HG03457 (cell line): ENCODE data around the gene ETNK2.

Experiments
- ATAC-seq: cut with Tn5 transposase; IDR thresholded peaks from one replicate; pipeline ENCODE4 v1.9.1; 2021; ENCODE audit warnings: moderate number of reproducible peaks; ENCODE audit not compliant: unreplicated experiment

ETNK2 gene

DNA sequence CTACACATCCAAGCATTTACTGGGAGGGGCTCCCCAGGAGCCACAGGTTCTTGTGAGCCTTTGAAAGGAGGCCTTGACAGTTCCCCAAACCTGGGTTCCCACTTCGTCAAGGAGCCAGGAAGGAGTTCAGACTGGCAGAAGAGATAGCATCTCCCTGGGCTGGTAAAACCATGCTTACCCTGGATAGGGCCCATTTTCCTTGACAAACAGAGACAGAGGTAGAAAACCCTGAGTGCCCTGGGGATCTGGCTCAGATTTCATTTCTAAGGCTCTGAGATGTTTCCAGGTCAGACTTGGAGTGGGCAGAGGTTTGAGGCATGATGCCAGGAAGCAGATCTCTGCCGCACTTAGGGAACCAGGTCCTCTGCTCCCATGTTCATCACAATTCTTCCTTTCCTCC, 2.7 kb downstream of the ETNK2 start:
- no peak for ATAC-seq

DNA sequence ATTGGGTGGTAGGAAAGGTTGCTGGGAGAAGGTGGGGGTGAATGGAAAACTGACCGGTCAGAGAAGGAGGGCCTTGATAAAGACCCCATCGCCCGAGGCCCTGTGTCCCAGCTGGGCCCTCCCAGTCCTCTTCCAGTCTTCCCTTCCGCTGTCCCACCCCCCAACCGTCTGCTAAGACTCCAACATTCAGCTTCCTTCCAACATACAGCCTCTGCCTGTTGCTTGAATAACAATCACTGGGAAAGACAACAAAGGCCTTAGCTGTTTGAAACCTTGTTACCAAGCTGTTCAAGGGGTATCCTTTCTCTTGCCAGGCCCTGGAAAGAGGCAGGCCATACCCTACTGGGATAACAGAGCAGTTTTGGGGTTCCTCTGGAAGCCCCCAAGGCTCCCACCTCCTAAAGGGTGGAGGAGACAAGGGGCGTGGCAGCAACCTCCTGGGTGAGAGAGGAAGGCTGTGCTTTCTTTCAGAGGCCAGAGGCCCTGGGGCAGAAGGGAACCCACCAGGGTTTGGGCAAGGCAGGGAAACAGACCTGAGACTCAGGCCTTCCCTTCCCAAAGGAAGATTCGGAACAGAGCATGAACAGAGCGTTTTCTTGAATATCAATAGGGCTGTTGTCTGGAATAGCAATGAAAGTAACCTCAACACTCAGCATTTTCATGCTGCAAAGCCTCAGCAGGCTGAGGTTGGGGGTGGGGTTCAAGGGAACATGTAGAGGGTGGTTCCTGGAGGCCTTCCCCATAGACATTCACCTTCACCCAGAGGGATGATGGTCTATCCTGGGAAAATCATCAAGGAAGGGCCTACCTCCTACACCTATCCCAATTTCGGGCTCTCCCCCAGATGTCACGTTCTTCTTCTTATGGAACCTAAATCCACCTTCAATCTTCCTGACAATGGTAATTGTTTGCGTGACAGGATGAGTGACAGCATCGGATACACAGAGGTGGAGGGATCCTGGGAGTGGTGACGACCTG, 4.1 kb downstream of the ETNK2 start:
- ATAC-seq: no peak

DNA sequence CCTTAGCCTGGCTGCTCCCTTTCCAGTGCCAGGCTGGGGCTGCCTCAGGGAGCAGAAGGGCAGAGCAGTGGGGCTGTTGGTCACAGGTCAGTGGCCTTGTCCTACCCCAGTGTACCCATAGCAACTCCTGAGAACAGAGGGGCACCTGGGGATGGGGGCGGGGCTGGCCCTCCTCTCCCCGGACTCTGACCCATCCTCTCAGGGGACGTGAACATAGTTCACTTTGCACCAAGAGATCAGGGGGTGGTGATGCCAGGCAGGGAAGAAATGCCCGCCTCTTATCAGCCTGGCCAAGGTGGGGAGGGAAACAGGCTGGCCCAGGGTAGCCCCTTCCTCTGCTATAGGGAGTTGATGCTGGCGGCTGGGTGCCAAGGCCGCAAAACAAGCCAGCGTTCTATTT, 4.9 kb downstream of the ETNK2 start:
- no peak for ATAC-seq

DNA sequence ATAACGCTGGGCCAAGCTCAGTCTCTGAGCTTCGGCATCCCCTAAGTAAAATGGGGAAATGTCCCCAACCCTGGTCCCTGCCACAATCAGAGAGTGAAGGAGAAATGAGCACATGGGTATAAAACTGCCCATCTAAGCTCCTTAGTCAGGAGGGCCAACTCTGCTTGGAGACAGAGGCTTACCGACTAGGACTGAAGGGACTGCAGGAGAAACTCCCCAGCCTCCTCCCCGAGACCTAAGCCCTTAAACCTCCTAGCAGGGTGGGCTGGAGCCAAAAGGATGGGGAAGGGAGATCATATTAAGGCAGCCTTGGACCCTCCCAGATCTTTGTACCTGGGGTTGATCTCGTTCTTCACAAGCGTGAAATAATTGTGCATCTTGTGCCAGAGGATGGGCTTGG, 5.5 kb downstream of the ETNK2 start:
- no peak for ATAC-seq

DNA sequence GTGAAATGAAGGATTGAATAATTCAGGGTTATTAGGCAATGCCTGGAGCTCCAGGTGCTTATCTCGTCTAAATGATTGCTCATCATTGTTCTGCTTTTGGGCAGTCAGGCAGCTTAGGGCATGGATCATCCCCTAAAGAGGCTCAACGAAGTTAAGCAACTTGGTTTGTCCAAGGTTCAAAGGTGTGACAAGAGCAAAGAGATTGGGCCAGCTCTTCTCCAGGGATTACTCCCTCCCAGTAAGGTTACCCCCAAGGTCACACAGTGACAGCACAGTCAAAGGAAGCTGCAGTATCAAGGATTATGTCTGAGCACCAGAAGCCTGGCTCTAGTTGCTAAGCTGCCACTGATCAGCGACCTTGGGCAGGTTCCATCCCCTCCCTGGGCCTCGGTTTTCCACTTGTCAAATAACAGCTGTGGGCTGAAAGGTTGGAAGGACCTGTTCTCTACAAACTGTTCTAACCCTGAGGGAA, 6.8 kb downstream of the ETNK2 start:
- no peak for ATAC-seq

DNA sequence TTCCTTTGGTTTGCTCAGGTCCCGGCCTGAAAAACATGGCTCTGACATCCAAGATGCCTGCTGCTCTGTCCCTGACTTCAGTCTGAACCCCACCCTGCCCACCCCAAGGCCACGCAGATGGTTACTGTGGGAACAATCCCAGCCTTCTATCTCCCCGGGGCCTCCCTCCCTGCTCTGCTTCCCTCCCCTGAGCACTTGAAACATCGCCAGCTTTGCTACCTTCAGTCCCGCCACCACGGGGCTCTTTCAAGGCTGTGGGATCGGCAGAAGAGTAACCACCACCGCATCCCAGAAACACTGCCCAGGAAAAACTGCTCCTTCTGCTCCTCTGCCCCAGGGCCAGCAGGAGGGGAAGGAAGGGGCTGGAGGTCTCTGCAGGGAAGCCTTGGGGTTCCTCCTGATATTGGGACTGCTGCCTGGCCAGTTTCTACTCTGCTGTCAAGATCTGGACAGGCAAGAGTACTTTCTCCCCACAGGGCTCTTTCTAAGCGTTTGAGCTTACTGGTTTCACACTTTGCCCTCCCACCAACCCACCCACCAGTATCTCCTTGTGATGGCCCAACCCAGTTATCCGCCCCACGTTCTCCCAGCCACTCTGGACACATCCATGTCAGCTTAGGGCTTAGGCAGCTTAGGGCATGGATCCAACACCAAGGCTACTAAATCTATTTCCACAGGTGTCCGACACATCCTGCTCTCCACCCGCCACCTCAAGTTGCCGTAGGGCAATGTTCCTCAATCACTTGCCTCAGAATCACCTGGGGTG, 8.4 kb downstream of the ETNK2 start:
- no peak for ATAC-seq

DNA sequence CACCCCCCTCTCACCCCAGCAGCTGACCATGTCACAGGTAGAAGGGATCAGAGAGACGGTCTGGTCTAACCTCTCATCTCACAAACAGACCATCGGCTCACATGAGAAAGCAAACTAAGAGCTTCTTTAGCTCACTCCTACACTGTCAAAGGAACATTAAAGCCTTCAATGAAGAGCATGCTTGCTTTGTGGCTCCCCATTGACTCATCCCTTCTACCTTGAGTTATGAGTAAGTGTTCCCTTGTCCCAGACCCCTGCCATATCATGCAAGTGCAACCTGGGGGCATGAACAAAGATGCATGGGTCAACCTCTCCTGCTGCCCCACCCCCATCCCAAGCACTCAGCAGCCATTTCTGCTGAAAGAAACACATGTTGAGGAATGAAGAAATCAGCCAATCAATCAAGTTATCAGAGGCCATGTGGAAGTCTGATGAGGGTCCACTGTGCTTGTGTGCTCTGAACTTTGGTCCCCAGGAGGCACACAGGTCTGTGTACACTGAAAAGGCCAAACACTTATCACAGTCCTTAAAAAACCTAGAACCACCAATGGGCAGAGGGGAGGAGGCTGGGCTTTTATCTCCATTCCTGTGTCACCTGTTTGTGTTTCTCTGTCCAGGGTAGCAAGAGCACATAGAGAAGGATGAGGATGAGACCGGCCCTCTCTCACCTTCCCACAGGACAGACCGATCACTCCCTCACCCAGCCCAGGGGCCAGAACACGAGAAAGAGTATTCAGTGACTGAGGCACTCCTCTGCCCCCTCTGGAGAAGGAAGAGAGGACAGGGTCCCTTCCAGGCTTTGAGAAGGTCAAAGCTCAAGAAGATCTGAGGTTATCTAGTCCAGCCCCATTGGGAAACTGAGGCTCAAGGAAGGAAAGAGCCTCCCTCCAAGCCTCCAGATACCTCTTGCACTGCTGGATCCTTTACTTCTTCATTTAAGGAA, 9.5 kb downstream of the ETNK2 start:
- no peak for ATAC-seq

DNA sequence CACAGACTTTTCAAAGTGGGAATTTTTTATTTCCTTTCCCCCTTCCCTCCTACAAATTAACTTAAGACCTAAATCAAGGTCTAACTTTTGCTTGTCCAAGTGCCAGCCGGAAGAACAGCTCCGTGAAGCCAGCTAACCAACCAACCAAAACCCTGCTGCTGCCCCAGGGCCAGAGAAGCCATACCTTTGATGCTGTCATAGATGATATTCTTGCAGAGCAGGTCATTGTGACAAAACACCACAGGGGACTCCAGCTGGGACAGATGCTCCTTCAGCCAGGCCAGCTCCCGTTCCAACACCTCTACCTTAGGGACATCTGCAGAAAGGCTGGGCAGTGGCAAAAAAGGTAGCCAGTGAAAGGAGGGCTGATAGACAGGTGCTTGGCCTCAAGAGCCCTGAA, 10.7 kb downstream of the ETNK2 start:
- ATAC-seq: no peak

DNA sequence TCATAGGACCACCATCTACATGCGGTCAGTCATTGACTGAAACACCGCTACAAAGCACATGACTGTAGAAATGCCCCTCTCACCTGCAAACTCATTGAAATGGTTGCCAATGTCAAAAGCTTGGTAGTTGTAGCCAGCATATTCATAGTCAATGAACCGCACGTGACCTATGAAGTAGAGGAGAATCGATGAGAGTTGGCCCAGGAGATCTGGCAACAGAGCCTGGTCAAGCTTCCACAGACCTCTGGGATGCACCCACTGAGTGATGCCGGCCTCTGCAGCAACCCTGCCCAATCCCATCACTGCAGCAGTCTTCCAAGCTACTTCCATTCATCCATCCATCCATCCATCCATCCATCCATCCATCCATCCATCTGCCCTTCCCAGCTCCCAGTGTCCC, 11.9 kb downstream of the ETNK2 start:
- ATAC-seq: no peak

DNA sequence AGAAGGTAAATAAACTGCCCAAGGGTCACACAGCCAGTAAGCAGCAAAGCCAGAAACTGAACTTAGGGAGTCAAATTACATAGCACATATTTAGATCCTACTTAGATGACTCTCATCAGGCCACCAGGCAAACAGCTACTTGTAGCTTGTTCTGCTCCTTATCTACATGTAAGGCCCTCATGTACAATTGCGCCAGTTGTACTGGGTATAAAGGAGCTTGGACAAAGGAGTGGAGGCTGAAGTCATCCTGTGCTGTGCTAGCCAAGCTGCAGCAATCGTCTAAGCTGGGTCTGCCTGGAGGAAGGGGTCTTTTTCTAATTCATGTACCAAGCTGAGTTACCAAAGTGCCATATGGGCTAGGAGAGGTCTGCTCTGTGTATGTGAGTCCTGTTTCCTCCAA, 12.8 kb downstream of the ETNK2 start:
- ATAC-seq: no peak

DNA sequence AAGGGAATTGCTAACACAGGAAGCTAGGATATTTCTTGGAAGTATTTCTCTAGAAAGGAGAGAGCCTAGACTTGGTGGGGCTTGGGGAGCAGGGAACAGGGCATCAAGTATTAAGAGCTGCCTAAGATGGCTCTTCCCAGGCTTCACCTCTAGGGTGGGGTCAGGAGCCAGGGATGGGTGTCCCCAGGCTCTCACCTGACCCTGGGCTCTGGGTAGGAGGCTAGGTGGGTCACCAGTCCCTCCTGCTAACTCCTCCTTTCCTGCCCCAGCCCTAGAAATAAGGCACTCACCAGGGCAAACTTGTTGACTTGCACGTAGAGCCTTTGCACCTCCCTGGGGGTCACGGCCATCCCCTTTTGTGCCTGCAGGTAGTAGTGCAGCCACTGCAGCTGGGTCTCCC, 15.0 kb downstream of the ETNK2 start:
- ATAC-seq: no peak

DNA sequence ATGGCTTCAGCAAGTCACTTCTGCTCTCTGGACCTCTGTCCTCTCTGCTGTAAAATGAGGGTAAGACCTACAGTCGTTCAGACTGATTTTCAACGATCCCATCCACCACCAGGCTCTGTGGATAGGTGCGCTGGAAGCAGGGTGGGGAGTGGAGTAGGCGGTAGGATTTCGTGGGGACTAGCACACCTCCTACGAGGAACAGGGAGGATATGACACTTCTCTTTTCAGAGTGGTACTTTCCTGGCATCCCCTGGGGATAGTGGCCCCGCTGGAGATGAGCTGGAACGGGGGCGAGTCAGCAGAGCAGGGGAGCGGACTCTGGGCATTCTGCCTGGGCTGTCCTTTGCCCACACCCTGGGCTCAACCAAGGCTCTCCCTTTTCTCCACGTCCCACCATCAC, 17.7 kb downstream of the ETNK2 start:
- ATAC-seq: no peak

DNA sequence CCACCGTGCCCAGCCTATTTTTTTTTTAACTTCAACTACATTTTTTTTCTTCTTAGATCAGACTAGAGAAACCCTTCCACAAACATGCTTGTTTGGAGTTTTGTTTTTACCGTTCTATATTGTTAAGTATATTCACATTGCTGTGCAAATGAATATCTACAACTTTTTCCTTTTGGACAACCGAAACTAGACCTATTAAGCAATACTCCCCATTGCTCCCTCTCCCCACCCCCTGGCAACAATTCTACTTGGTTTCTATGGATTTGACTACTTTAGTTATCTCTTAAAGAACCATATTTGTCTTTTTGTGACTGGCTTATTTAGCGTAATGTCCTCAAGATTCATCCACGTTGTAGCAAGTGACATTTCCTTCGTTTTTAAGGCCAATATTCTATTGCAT, 19.1 kb downstream of the ETNK2 start:
- no peak for ATAC-seq

DNA sequence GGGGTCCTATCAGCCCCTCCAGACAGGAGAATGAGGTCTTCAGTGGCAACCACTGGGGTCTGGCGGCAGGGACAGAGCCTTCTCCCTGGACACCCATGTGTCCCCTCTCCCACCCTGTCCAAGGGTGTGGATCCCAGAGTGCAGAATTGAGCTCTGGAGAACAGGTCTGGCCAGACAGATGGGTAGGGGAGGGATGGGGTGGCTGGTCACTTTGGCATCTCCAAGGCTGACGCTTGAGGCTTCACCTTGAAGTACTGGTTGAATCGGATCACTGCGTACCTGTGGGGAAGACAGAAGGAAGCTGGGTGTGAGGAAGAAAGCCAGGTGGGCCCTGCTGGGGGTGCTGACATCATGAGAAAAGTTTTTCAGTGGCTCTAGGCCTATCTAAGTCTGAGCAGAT, 19.9 kb downstream of the ETNK2 start:
- no peak for ATAC-seq

DNA sequence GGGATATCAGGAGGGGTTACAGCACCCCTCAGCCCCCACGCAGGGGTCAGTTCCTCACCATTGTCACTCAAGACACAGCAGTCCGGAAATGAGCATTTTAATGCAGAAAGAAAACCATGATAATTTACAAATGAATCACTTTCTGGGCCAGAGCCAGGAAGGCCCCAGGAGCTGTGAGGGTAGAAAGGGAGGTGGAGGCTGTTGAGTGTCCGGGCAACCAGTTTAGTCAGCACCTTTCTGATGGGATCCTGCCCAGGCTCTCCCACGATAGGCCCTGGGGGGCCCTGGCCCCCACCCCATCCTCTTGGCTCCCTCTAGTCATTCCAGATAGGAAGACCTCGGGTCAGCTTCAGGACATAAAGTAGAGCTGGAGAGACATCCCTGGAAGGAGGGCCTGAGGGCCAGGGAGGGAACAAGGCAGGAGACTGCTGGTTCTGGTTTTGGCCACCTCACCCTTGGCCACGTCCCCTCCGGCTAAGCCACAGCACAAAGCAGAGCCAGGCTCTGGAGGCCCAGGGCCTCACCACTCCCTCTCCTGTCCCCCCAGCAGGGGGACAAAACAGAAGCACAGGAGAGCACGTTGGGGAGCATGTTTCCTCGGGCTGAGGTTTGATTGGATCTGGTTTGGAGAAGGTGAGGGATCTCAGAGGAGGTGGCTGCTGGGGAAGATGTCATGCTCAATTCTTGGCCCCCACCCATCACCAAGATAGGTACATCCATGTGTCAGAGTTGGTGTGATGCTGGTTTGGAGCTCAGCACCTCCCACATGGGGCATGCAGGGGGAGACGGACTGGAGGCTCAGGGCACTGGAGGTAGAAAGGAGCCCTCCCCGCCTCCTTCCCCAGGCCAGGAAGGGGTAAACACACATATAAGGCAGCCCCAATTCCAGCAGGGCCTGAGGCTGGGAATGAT, 20.6 kb downstream of the ETNK2 start:
- no peak for ATAC-seq

DNA sequence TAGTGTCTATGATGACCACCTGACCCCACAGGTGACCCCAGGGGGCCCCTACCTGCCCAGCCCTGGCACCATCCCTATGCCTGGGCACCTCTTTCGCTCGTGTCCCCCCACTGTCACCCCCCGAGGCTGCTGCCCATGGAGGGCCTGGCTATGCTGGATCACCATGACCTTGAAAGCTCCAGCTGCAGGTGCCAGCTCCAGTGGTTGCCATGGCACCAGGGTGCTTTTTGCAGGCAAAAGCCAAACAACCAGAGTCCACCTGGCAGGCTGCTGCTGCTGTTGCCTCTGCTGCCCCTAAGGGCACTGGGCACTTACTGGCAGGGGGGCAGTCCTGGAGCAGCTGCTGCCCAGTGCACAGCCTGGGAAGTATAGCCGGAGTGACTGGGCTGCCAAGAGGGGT, 21.7 kb downstream of the ETNK2 start:
- no peak for ATAC-seq

DNA sequence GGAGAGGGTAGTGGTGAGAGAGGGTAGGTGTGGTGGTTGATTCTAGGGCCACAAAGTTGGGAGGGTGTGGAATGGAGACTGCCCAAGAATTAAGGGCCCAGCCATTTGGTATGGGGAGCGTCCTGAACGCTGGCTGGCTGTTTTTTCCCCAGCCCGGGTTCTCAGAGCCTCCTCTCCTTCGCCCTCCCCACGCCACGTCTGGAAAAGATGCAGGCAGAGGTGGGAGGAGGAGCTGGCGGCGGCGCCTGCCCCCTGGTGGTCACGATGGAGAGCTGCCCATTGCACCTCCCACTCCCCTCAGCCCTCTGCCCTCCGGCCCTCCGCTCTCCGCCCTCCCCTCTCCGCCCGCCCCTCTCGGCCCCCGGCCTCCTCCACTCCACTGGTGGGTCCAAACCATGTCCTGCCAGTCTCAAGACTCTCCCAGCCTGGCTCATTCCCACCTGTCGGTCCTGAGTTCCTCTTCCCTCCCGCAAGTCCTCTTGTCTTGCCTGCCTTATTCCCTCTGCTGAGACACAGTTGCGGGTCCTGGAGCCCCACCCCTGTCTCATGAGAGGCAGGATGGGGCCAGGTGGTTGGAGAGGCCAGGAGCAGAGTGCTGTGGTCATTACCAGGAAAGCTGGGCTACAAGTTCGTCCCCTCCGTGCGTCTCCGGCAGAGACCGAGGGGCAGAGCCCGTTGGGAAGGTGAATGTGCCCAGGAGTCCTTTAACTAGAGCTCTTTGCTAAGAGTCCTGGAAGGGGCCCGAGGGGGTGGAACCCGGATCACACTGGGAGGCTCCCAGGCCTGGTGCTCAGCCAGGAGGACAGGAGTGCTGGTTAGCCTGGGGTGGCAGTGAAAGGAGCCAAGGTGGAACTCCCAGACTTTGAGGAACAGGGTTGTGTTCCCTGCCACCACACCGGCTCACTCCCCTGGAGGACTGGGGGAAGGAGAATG, 22.6 kb downstream of the ETNK2 start:
- ATAC-seq: no peak

DNA sequence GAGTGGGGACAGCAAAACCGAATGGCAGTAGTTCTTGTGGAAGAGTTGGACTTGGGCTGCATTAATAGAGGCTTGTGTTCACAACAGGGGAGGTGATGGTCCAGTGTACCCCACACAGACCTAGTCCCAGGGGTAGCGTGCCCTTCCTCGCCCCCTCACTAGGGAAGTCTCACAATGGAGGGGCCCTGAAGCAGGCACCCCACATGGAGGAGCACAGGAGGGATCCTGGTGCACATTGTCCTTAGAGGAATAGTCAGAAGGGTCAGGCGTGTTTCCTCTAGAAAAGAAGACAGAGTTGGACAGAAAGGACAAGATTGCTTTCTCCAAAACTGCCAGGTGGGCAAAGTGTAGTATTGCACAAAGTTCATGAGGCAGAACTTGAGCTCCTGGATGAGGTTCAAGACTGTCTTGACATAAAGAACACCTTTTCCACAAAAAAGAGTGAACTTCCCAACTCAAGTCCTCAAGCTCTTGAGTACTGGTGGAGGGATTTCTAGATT, 23.3 kb downstream of the ETNK2 start:
- no peak for ATAC-seq
